Measurements from ENCODE around the gene FNDC4. TPM values are rescaled to one million over a fixed set of nuclear protein-coding genes. Genes with fewer than 3 reads are reported as not detected.

The FNDC4 gene
- total RNA-seq, 2 experiments from 2014 or later = not detected

GRCh38 chr2:27498975-27499374, 4.0 kb upstream of the FNDC4 start:
- Histone ChIP-seq H3K27ac (ENCODE audit: low read depth, low read length, poor library complexity, severe bottlenecking) (no peak overlapping the region), H3K4me1 (ENCODE audit: insufficient read depth, low read length, poor library complexity, severe bottlenecking) (no peaks in the 10 kb centered on the region), H3K9me3 (ENCODE audit: low read length) (no peaks in the 10 kb centered on the region), H3K79me2 (ENCODE audit: insufficient read depth, low read depth, low read length) (no peaks in the 10 kb centered on the region), H3K9me2 (ENCODE audit: insufficient read depth, low read length) (no peaks in the 10 kb centered on the region), H3K4me3 (ENCODE audit: low read depth, low read length, poor library complexity, severe bottlenecking) (no peak overlapping the region), H4K20me1 (ENCODE audit: insufficient read depth, low read length) (no peaks in the 10 kb centered on the region), H3K4me2 (ENCODE audit: low read length) (no peak overlapping the region), H2AFZ (ENCODE audit: low read length) (no peak overlapping the region), H3K36me3 (ENCODE audit: insufficient read depth, low read length) (no peaks in the 10 kb centered on the region)
- no TSS peak for BruUV-seq (replicated peaks)
- intact Hi-C loops (cut with micrococcal nuclease; ENCODE audit: unreplicated experiment) = no loop called here
- no peak for TF ChIP-seq CTCF (conservative IDR thresholded peaks at IDR 0.05; ENCODE audit: low read length)
- no peak for TF ChIP-seq EZH2phosphoT487 (IDR thresholded peaks at IDR 0.05; ENCODE audit: borderline replicate concordance, low read depth, low read length)
- ChIA-PET POLR2A (no interaction called here), CTCF (ENCODE audit: unreplicated experiment) (no interaction called here)
- DNase-seq (ENCODE audit: low spot score) = no peak

- TF ChIP-seq CTCF (conservative IDR thresholded peaks at IDR 0.05; ENCODE audit: low read length) (no peak), EZH2phosphoT487 (IDR thresholded peaks at IDR 0.05; ENCODE audit: borderline replicate concordance, low read depth, low read length) (no peak)
- ChIA-PET CTCF (ENCODE audit: unreplicated experiment) (no interaction called here), POLR2A (no interaction called here)
- no peaks in the 10 kb centered on the region for H3K79me2 ChIP-seq (ENCODE audit: insufficient read depth, low read depth, low read length)
- H3K9me3 ChIP-seq (ENCODE audit: low read length) = no peaks in the 10 kb centered on the region
- no peak overlapping the region for H2AFZ ChIP-seq (ENCODE audit: low read length)
- intact Hi-C loops (cut with micrococcal nuclease; ENCODE audit: unreplicated experiment) = no loop called here
- H3K36me3 ChIP-seq (ENCODE audit: insufficient read depth, low read length) = no peaks in the 10 kb centered on the region
- no peak for DNase-seq (ENCODE audit: low spot score)
- no peak overlapping the region for H3K4me3 ChIP-seq (ENCODE audit: low read depth, low read length, poor library complexity, severe bottlenecking)
- no peak overlapping the region for H3K4me2 ChIP-seq (ENCODE audit: low read length)
- no peak overlapping the region for H3K27ac ChIP-seq (ENCODE audit: low read depth, low read length, poor library complexity, severe bottlenecking)
- H3K4me1 ChIP-seq (ENCODE audit: insufficient read depth, low read length, poor library complexity, severe bottlenecking) = no peaks in the 10 kb centered on the region
- H3K9me2 ChIP-seq (ENCODE audit: insufficient read depth, low read length) = no peaks in the 10 kb centered on the region
- no peaks in the 10 kb centered on the region for H4K20me1 ChIP-seq (ENCODE audit: insufficient read depth, low read length)
- no TSS peak for BruUV-seq (replicated peaks)
Observed at GRCh38 chr2:27497288-27497627, 2.3 kb upstream of the FNDC4 start.

- DNase-seq (ENCODE audit: low spot score) = no peak
- Histone ChIP-seq H3K9me2 (ENCODE audit: insufficient read depth, low read length) (no peaks in the 10 kb centered on the region), H4K20me1 (ENCODE audit: insufficient read depth, low read length) (no peaks in the 10 kb centered on the region), H3K9me3 (ENCODE audit: low read length) (no peaks in the 10 kb centered on the region), H2AFZ (ENCODE audit: low read length) (no peak within 1 kb of the TSS), H3K4me1 (ENCODE audit: insufficient read depth, low read length, poor library complexity, severe bottlenecking) (no peaks in the 10 kb centered on the region), H3K4me3 (ENCODE audit: low read depth, low read length, poor library complexity, severe bottlenecking) (no peak within 1 kb of the TSS), H3K79me2 (ENCODE audit: insufficient read depth, low read depth, low read length) (no peaks in the 10 kb centered on the region), H3K36me3 (ENCODE audit: insufficient read depth, low read length) (no peaks in the 10 kb centered on the region), H3K27ac (ENCODE audit: low read depth, low read length, poor library complexity, severe bottlenecking) (no peak within 1 kb of the TSS), H3K4me2 (ENCODE audit: low read length) (no peak within 1 kb of the TSS)
- intact Hi-C loops (cut with micrococcal nuclease; ENCODE audit: unreplicated experiment) = no loop called here
- TF ChIP-seq CTCF (conservative IDR thresholded peaks at IDR 0.05; ENCODE audit: low read length) (no peak), EZH2phosphoT487 (IDR thresholded peaks at IDR 0.05; ENCODE audit: borderline replicate concordance, low read depth, low read length) (no peak)
- BruUV-seq (replicated peaks) = no TSS peak
- POLR2A ChIA-PET = no interaction called here
- CTCF ChIA-PET (ENCODE audit: unreplicated experiment) = no interaction called here
Observed at GRCh38 chr2:27496357-27497287, 1.6 kb upstream of the FNDC4 start, which contains the start of gene GCKR. GCKR (plus strand) TSS chr2:27496839; CDS start chr2:27496905, 66 bp downstream.

Data from OCI-LY7 (cell line).